Stromal cell of bone marrow (primary cell): ENCODE results near the gene CDC20B.
"Not testable (repeated sequence)": the region's sequence is repeated elsewhere in the genome, so short reads cannot be mapped to it uniquely, and the experiment has no call there.

ENCODE experiments used
- DNase-seq: peaks from one replicate; pipeline ENCODE4 v3.0.0-alpha.2; 2012; ENCODE audit warnings: low read depth

Gene CDC20B

GRCh38 chr5:55104036-55104772 is 68.8 kb downstream of the CDC20B start:
- no peak for DNase-seq

DNA sequence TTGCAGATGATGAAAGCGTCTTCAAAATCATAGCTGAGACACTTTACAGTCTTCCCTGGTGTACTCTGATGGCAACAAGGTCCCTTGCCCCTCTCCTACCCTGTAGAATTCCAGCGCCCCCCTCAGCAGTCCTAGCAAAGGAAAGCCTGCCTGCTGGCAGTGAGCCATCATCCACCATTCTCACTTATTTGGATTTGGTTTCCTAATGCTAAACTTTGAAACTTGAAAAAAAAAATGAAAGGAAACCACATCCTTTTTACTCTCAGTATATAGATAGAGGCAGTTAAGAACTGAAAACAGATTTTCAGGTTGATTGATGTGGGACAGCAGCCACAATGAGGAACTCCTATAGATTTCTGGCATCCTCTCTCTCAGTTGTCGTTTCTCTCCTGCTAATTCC is 70.6 kb downstream of the CDC20B start, which contains the start of gene GZMA:
Gene GZMA, plus strand, starts transcription at position 299 of the 400 bp plus-strand sequence. Its CDS starts 37 bp downstream, at position 336.
- DNase-seq = no peak

DNA sequence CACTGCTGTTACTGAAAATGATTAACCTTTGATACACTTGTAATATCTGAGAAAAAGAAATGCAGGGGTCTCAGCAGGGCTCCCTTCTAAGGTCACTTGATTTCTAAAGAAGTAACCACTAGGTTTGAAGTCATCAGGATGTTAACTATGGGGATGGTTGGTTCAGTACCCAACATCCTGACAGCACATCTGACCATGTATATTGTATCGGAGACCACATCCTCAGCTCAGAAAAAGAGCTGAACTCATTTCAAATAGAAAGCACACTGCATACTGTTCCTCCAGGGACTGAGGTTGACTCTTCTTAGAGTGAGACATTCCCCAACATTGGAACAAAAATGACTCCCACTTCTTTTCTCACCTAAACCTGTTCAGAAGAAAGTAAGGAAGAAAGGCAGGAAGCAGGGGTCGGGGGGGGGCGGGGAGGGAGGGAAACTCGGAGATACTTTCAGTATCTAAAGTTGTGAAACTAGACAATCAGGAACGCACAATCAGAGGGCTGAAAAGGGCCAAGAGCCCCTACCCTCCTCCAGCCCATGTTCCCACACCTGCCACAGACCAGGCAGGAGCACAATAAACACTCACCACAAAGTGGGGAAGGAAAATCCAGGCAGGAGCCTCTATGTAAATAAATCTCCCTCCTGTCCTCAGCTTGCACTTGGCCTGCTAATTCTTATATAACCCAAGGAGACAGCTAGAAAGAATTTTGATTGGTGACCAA is 71.3 kb downstream of the CDC20B start:
- DNase-seq = no peak

DNA sequence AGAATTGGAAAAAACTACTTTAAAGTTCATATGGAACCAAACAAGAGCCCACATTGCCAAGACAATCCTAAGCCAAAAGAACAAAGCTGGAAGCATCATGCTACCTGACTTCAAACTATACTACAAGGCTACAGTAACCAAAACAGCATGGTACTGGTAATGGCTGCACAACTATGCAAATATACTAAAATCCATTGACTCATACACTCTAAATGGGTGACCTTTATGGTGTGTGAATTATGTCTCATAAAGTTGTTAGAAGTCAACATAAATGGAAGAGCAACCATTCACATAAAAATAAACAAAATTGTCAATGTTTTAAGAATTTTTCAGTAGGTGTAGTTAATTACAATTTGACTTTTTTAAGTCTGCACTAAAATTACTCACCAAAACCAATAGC is 71.8 kb downstream of the CDC20B start:
- not testable (repeated sequence) for DNase-seq

- no peak for DNase-seq
Measured at GRCh38 chr5:55096861-55097260, 76.1 kb downstream of the CDC20B start.

- no peak for DNase-seq
Measured at GRCh38 chr5:55096182-55096581, 76.8 kb downstream of the CDC20B start.

- not testable (repeated sequence) for DNase-seq
Measured at GRCh38 chr5:55091011-55091410, 82.0 kb downstream of the CDC20B start.

DNA sequence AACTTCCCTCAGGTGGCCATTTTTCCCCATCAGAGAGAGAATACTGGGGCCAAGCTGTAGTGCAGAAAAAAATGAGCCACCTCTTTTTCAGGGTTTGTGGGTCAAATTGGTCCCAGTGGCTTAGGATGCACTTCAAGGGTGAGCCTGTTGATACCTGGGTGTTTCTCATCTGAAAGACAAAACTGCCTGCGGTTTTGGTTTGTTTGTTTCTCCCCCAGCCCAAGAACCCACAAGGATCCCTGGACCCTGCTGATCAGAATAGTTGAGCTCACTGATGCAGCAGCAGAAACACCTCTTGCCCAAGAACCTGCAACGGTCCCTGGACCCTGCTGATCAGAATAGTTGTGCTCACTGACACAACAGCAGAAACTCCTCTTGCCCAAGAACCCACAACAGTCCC is 83.7 kb downstream of the CDC20B start:
- not testable (repeated sequence) for DNase-seq

GRCh38 chr5:55081541-55081940 is 91.4 kb downstream of the CDC20B start:
- no peak for DNase-seq

DNA sequence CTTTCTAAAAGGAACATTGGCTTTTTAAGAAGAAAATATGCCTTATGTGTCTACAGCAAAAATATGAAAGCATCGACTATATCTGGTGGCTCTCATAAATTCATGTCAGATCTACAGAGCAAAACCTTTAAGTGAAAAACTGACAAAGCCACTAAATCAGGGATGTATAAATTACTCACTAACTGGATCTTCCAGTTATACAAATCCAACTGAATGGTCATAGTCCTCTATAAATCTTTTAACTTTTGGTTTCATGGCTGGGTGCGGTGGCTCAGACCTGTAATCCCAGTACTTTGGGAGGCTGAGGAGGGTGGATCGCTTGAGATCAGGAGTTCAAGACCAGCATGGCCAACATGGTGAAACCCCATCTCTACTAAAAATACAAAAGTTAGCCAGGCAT is 99.8 kb downstream of the CDC20B start:
- no peak for DNase-seq

DNA sequence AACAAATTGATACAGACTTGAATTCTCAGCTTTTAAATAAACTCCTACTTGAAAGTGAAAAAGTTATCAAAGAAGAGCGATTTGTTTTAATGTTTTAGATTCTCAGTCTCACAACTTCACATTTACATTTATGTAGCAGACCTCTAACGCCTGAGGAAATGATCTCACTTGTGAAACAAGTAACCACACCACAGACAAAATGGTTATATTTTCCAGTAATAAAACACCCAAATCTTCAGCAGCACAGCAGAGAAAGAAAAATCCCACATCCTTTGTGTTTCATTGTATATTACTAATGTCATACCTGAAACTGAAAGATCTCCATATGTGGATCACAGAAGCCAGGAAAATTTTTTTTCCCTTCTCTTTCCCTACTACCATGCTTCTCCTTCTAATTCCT is 100.3 kb downstream of the CDC20B start:
- no peak for DNase-seq

DNA sequence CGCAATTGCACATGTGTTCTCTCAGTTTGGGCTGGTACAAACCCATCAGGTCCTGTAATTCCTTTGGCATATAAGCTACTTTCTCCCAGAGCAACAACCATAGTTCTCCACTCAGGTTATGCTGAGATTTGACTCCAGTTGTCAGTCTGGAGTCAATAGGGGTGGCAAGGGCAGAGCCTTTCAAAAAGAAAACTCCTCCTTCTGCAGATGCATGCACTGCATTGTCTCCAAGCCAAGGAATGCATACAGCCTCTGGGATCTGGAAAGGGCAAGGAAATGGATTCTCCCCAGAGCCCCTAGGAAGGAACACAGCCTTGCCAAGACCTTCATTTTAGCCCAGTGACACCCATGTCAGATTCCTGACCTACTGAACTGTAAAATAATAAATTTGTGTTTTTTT is 101.6 kb downstream of the CDC20B start:
- DNase-seq = no peak

- DNase-seq = no peak
Measured at GRCh38 chr5:55070968-55071367, 102.0 kb downstream of the CDC20B start.

GRCh38 chr5:55066277-55066676 is 106.7 kb downstream of the CDC20B start:
- no peak for DNase-seq

DNA sequence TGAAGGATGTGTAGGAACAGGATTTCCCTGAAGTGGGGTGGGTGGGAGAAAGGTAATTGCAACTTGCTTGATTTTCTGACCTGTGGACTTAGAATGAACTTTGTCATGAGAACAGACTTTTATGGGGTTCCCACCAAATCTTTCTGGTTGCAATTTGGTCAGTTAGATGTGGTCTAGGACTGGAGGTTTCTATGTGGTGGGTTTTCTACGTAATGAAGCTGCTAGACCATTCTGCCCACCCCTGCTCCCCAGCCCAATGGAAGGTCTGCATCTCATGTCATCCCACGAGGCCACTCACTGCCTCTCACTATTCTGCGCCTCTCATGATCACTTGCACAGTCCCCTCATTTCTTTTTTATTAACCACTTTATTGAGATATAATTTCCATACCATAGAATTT is 108.5 kb downstream of the CDC20B start:
- no peak for DNase-seq

DNA sequence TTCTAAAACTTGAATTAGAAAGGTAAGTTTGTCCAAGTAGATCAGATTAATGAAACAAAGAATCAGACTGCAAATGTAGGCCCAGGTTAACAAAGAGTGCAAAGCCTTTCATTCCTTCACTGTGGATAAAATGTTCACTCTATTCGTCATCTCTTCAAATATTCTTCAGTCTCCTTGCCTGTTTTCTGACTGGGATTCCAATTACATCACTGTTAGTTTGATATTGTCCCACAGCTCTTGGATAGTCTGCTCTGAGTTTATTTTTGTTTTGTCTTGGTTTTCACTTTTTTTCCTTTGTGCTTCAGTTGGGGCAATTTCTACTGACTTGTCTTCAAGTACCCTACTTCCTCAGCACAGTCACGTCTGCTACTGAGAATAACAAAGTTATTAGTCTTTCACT is 109.1 kb downstream of the CDC20B start:
- peak; percentile 21 for DNase-seq

DNA sequence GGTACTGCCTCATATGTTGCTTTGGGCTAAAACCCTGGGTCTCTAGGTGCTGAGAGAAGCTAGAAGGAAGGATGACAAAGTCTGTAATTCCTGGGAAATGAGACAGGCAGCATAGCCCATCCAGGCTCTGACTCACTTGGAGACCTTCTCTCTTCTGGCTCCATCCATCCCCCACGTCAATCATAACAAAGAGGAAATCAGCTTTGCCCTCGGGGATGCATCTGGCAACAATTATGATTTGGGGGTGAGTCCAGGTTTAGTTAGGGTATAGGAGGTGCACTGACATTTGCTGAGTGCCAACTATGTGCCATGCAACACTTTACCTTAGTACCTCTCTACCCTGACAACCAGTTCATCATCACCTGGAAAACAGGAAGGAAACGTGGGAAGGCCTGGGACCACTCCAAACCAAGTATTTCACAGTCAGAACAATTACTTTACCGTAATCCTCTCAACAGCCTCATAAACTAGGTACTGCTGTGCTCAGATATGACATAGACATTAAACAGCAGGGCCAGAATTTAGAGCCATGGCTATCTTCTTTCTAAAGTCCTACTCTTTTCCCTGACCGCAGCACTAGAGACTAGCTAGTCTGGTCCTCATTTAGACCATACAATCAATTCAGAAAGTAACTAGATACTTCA is 109.6 kb downstream of the CDC20B start:
- peak; percentile 25 for DNase-seq
